HUES64 (cell line): ENCODE results near the gene OTOA.
"Not testable (repeated sequence)": the region's sequence is repeated elsewhere in the genome, so short reads cannot be mapped to it uniquely, and the experiment has no call there.

Source experiments
- H3K27ac ChIP-seq: 2 replicates; pipeline ENCODE4 v1.7.0; 2013; ENCODE audit warnings: low read depth, low read length, inconsistent platforms
- H3K27me3 ChIP-seq: 2 replicates; pipeline ENCODE4 v1.6.1; 2013; ENCODE audit warnings: mild to moderate bottlenecking, low read length; ENCODE audit not compliant: insufficient read depth
- H3K36me3 ChIP-seq: 2 replicates; pipeline ENCODE4 v1.6.1; 2013; ENCODE audit warnings: mild to moderate bottlenecking, low read length; ENCODE audit not compliant: insufficient read depth
- H3K4me1 ChIP-seq: 2 replicates; pipeline ENCODE4 v1.6.1; 2013; ENCODE audit warnings: mild to moderate bottlenecking, low read length, moderate library complexity; ENCODE audit not compliant: insufficient read depth
- H3K4me3 ChIP-seq: 2 replicates; pipeline ENCODE4 v1.5.1; 2013; ENCODE audit warnings: mild to moderate bottlenecking, low read length, moderate library complexity
- H3K9ac ChIP-seq: 2 replicates; pipeline ENCODE4 v1.6.1; 2013; ENCODE audit warnings: mild to moderate bottlenecking, low read depth, low read length
- H3K9me3 ChIP-seq: 2 replicates; pipeline ENCODE4 v1.6.1; 2013; ENCODE audit warnings: low read depth, low read length; ENCODE audit not compliant: insufficient read depth
- WGBS: fragments of 150-250, 120-280 bp; methylation state at CpG from one replicate; pipeline ENCODE4 v1.1.7; 2013; ENCODE audit warnings: missing lambda C conversion rate; 5-methylcytosine and 5-hydroxymethylcytosine counted together

OTOA gene

GRCh38 chr16:21704266-21704665, 40.5 kb downstream of the OTOA start:
- Histone ChIP-seq H3K27me3 (no peaks in the 10 kb centered on the region), H3K4me3 (no peak overlapping the region), H3K4me1 (no peaks in the 10 kb centered on the region), H3K36me3 (no peaks in the 10 kb centered on the region), H3K27ac (no peak overlapping the region), H3K9ac (no peak overlapping the region), H3K9me3 (no peaks in the 10 kb centered on the region)
- 99% methylated on average over 4 of the region's 5 CpGs for WGBS

- Histone ChIP-seq H3K36me3 (no peaks in the 10 kb centered on the region), H3K27ac (no peak overlapping the region), H3K4me1 (no peaks in the 10 kb centered on the region), H3K9me3 (no peaks in the 10 kb centered on the region), H3K4me3 (no peak overlapping the region), H3K27me3 (no peaks in the 10 kb centered on the region), H3K9ac (no peak overlapping the region)
- 93% methylated on average over 6 of the region's 6 CpGs for WGBS
These were observed 41.0 kb downstream of the OTOA start for GRCh38 chr16:21704733-21705132.

- WGBS: 28% methylated on average over 8 of the region's 10 CpGs
These were observed 44.9 kb downstream of the OTOA start for GRCh38 chr16:21708533-21709115.

GRCh38 chr16:21710938-21711337, 47.2 kb downstream of the OTOA start:
- WGBS: 79% methylated on average over 4 of the region's 4 CpGs

More at GRCh38 chr16:21708533-21709115, 44.9 kb downstream of the OTOA start:
- Histone ChIP-seq H3K36me3 (no peaks in the 10 kb centered on the region), H3K4me3 (no peak overlapping the region), H3K4me1 (no peaks in the 10 kb centered on the region), H3K9me3 (no peaks in the 10 kb centered on the region), H3K9ac (no peak overlapping the region), H3K27ac (no peak overlapping the region), H3K27me3 (no peaks in the 10 kb centered on the region)

GRCh38 chr16:21713549-21714368, 50.0 kb downstream of the OTOA start:
- Histone ChIP-seq H3K9me3 (no peaks in the 10 kb centered on the region), H3K27ac (no peak overlapping the region), H3K4me1 (no peaks in the 10 kb centered on the region), H3K4me3 (no peak overlapping the region), H3K9ac (no peak overlapping the region), H3K36me3 (no peaks in the 10 kb centered on the region), H3K27me3 (no peaks in the 10 kb centered on the region)
- WGBS: 81% methylated on average over 5 of the region's 5 CpGs

More at GRCh38 chr16:21710938-21711337, 47.2 kb downstream of the OTOA start:
- no peak overlapping the region for H3K27ac ChIP-seq
- H3K9me3 ChIP-seq: no peaks in the 10 kb centered on the region
- no peaks in the 10 kb centered on the region for H3K36me3 ChIP-seq
- no peaks in the 10 kb centered on the region for H3K27me3 ChIP-seq
- no peak overlapping the region for H3K4me3 ChIP-seq
- H3K9ac ChIP-seq: no peak overlapping the region
- H3K4me1 ChIP-seq: no peaks in the 10 kb centered on the region

- not testable (repeated sequence) for H3K9ac ChIP-seq, H3K36me3 ChIP-seq, H3K4me1 ChIP-seq, H3K27ac ChIP-seq, H3K27me3 ChIP-seq, H3K9me3 ChIP-seq, H3K4me3 ChIP-seq
These were observed 50.5 kb downstream of the OTOA start for GRCh38 chr16:21714369-21714618.

GRCh38 chr16:21717608-21718007, 53.8 kb downstream of the OTOA start:
- H3K27ac ChIP-seq: no peak overlapping the region
- no peaks in the 10 kb centered on the region for H3K9me3 ChIP-seq
- no peaks in the 10 kb centered on the region for H3K36me3 ChIP-seq
- no peak overlapping the region for H3K4me3 ChIP-seq
- H3K27me3 ChIP-seq: no peaks in the 10 kb centered on the region
- no peaks in the 10 kb centered on the region for H3K4me1 ChIP-seq
- no peak overlapping the region for H3K9ac ChIP-seq
- WGBS: 82% methylated on average over 10 of the region's 10 CpGs

GRCh38 chr16:21719283-21719682, 55.5 kb downstream of the OTOA start:
- no peaks in the 10 kb centered on the region for H3K4me1 ChIP-seq
- no peaks in the 10 kb centered on the region for H3K9me3 ChIP-seq
- H3K27ac ChIP-seq: no peak overlapping the region
- 90% methylated on average over 6 of the region's 6 CpGs for WGBS
- no peak overlapping the region for H3K9ac ChIP-seq
- no peaks in the 10 kb centered on the region for H3K36me3 ChIP-seq
- no peak overlapping the region for H3K4me3 ChIP-seq
- no peaks in the 10 kb centered on the region for H3K27me3 ChIP-seq

GRCh38 chr16:21720533-21720932, 56.8 kb downstream of the OTOA start:
- no peaks in the 10 kb centered on the region for H3K9me3 ChIP-seq
- H3K4me1 ChIP-seq: no peaks in the 10 kb centered on the region
- H3K27ac ChIP-seq: no peak overlapping the region
- H3K4me3 ChIP-seq: no peak overlapping the region
- no peak overlapping the region for H3K9ac ChIP-seq
- WGBS: 89% methylated on average over 1 of the region's 2 CpGs
- no peaks in the 10 kb centered on the region for H3K27me3 ChIP-seq
- no peaks in the 10 kb centered on the region for H3K36me3 ChIP-seq

- H3K36me3 ChIP-seq: no peaks in the 10 kb centered on the region
- no peak overlapping the region for H3K9ac ChIP-seq
- H3K27me3 ChIP-seq: no peaks in the 10 kb centered on the region
- H3K27ac ChIP-seq: no peak overlapping the region
- H3K4me1 ChIP-seq: no peaks in the 10 kb centered on the region
- no peaks in the 10 kb centered on the region for H3K9me3 ChIP-seq
- WGBS: 91% methylated on average over 6 of the region's 7 CpGs
- no peak overlapping the region for H3K4me3 ChIP-seq
These were observed 59.1 kb downstream of the OTOA start for GRCh38 chr16:21722771-21723455.

- Histone ChIP-seq H3K4me3 (no peak overlapping the region), H3K9ac (no peak overlapping the region), H3K27me3 (no peaks in the 10 kb centered on the region), H3K9me3 (no peaks in the 10 kb centered on the region), H3K36me3 (no peaks in the 10 kb centered on the region), H3K27ac (no peak overlapping the region), H3K4me1 (no peaks in the 10 kb centered on the region)
- WGBS: 76% methylated on average over 2 of the region's 2 CpGs
These were observed 59.8 kb downstream of the OTOA start for GRCh38 chr16:21723532-21723931.
